HepG2 (cell line): ENCODE measurements around the gene MVB12A. TPM values are rescaled to one million over a fixed set of nuclear protein-coding genes. Genes with fewer than 3 reads are reported as not detected.

Experiments used
- ATAC-seq: fragments of 200-7000 bp; cut with Tn5 transposase; 3 replicates; pipeline ENCODE4 v1.9.1; 2020; ENCODE audit warnings: mild to moderate bottlenecking, moderate library complexity
- BruUV-seq: library from RNA; stranded (reverse); fragments of 400-500 nt; replicated peaks from 2 replicates; lab custom pipeline; 2021; lab: Mats Ljungman, UMichigan
- CTCF ChIA-PET: fragments of 300-600 bp; formaldehyde crosslinking; extraction: SDS; loops from one replicate; lab custom pipeline; 2021; ENCODE audit warnings: low total read pairs, inconsistent platforms, low intra/inter-chr PET ratio; lab: Yijun Ruan, JAX
- POLR2A ChIA-PET: fragments of 350-600 bp; sonication (Branson Sonifier 250); formaldehyde crosslinking; loops from one replicate; lab custom pipeline; 2020; ENCODE audit warnings: antibody characterized with exemption, inconsistent platforms; lab: Yijun Ruan, JAX
- DNase-seq: peaks from one replicate; pipeline ENCODE4 v3.0.0-alpha.2; 2015; ENCODE audit warnings: low spot score
- FAIRE-seq: peaks from 3 replicates; lab custom pipeline; 2011; peaks lifted over from hg19 to GRCh38; lab: Jason Lieb, UNC
- H2AFZ ChIP-seq: one replicate; pipeline ENCODE4 v1.6.1; 2011; ENCODE audit warnings: low read length, inconsistent platforms
- H3K27ac ChIP-seq: fragments of 300-600 bp; 3 replicates; pipeline ENCODE4 v1.8.0; 2011; ENCODE audit warnings: mixed run types, mild to moderate bottlenecking, mixed read lengths, low read length, inconsistent platforms; ENCODE audit not compliant: insufficient read depth; ENCODE audit errors: extremely low read length
- H3K27me3 ChIP-seq, 2 experiments: fragments of 200-600 bp in 1 of 2; 2 replicates in 1 of 2; 3 replicates in 1 of 2; pipeline versions ENCODE4 v1.6.0 to v1.8.0; 2011; ENCODE audit warnings: low read length in 2 of 2, mild to moderate bottlenecking in 2 of 2, moderate library complexity in 2 of 2, inconsistent platforms in 1 of 2; ENCODE audit not compliant: insufficient read depth in 2 of 2, control insufficient read depth in 1 of 2
- H3K36me3 ChIP-seq, 2 experiments: fragments of 200-600 bp in 1 of 2; replicated peaks in 1 of 2; 2 replicates in 1 of 2; 3 replicates in 1 of 2; pipeline versions ENCODE4 v1.5.1 to v1.8.0; 2011; ENCODE audit warnings: low read length in 2 of 2, inconsistent platforms in 1 of 2; ENCODE audit not compliant: insufficient read depth in 2 of 2, control insufficient read depth in 1 of 2
- H3K4me1 ChIP-seq: 2 replicates; pipeline ENCODE4 v1.5.1; 2012; ENCODE audit warnings: low read length, inconsistent platforms; ENCODE audit not compliant: insufficient read depth
- H3K4me2 ChIP-seq: 2 replicates; pipeline ENCODE4 v1.6.0; 2011; ENCODE audit warnings: low read depth, low read length, inconsistent platforms
- H3K4me3 ChIP-seq, 3 experiments: fragments of 200-600 bp in 1 of 3; sonication (generic), shearing (Covaris generic) in 1 of 3; replicated peaks in 1 of 3; 2 replicates each; pipeline ENCODE4 v1.5.1; 2011 to 2016; ENCODE audit warnings: low read length in 3 of 3, inconsistent platforms in 2 of 3, low read depth in 2 of 3, mild to moderate bottlenecking in 2 of 3, control low read depth in 1 of 3, mixed read lengths in 1 of 3; ENCODE audit not compliant: insufficient read depth in 1 of 3
- H3K79me2 ChIP-seq: one replicate; pipeline ENCODE4 v1.6.1; 2011; ENCODE audit warnings: low read length, inconsistent platforms; ENCODE audit not compliant: insufficient read depth
- H3K9ac ChIP-seq: 2 replicates; pipeline ENCODE4 v1.6.0; 2011; ENCODE audit warnings: mild to moderate bottlenecking, low read depth, low read length, inconsistent platforms; ENCODE audit not compliant: insufficient read depth
- H3K9me3 ChIP-seq: 2 replicates; pipeline ENCODE4 v1.5.1; 2012; ENCODE audit warnings: mild to moderate bottlenecking, low read length
- H4K20me1 ChIP-seq: 2 replicates; pipeline ENCODE4 v1.6.0; 2011; ENCODE audit warnings: inconsistent platforms, mild to moderate bottlenecking, low read length, moderate library complexity; ENCODE audit not compliant: insufficient read depth
- ADNP ChIP-seq: sonication (generic); formaldehyde crosslinking; IDR thresholded peaks from 2 replicates; pipeline ENCODE4 v1.4.0; 2020; ENCODE audit warnings: missing genetic modification reagents
- ATRX ChIP-seq: sonication (generic); formaldehyde crosslinking; IDR thresholded peaks from 2 replicates; pipeline ENCODE4 v1.4.0; 2020; ENCODE audit warnings: missing genetic modification reagents, borderline replicate concordance
- CBFB ChIP-seq: sonication (generic); formaldehyde crosslinking; IDR thresholded peaks from 2 replicates; pipeline ENCODE4 v1.4.0; 2020; ENCODE audit warnings: missing genetic modification reagents
- ERF ChIP-seq: IDR thresholded peaks from 2 replicates; pipeline ENCODE4 v1.6.1; 2018; ENCODE audit warnings: missing biosample characterization, missing genetic modification reagents
- FOXO1 ChIP-seq: sonication (generic); formaldehyde crosslinking; IDR thresholded peaks from 2 replicates; pipeline ENCODE4 v1.4.0; 2020; ENCODE audit warnings: missing genetic modification reagents
- GATAD2A ChIP-seq: IDR thresholded peaks from 2 replicates; pipeline ENCODE4 v1.6.1; 2016
- GZF1 ChIP-seq: sonication (generic); formaldehyde crosslinking; IDR thresholded peaks from 2 replicates; pipeline ENCODE4 v1.5.1; 2020; ENCODE audit warnings: mild to moderate bottlenecking, missing genetic modification reagents
- HDAC2 ChIP-seq: sonication (generic); formaldehyde crosslinking; IDR thresholded peaks from 2 replicates; pipeline ENCODE4 v1.4.0; 2020; ENCODE audit warnings: missing genetic modification reagents
- IRF2 ChIP-seq: IDR thresholded peaks from 2 replicates; pipeline ENCODE4 v1.6.1; 2018; ENCODE audit warnings: missing genetic modification reagents, missing compliant biosample characterization
- MEIS1 ChIP-seq: sonication (generic); formaldehyde crosslinking; IDR thresholded peaks from 2 replicates; pipeline ENCODE4 v1.9.0; 2021; ENCODE audit warnings: mild to moderate bottlenecking, missing genetic modification reagents, moderate library complexity, borderline replicate concordance
- MIER2 ChIP-seq: IDR thresholded peaks from 2 replicates; pipeline ENCODE4 v1.6.1; 2016; ENCODE audit warnings: missing biosample characterization, missing genetic modification reagents
- PHB2 ChIP-seq: fragments of 450-650 bp; IDR thresholded peaks from 2 replicates; pipeline ENCODE4 v1.6.1; 2018; ENCODE audit not compliant: partially characterized antibody
- PHF5A ChIP-seq: IDR thresholded peaks from one replicate; pipeline ENCODE4 v1.6.1; 2018; ENCODE audit warnings: low read depth, missing genetic modification reagents; ENCODE audit not compliant: unreplicated experiment
- RBM22 ChIP-seq: fragments of 200-400 bp; formaldehyde crosslinking; optimal IDR thresholded peaks from 2 replicates; pipeline ENCODE3; 2017; ENCODE audit warnings: mild to moderate bottlenecking, low read length, moderate library complexity
- RXRB ChIP-seq: IDR thresholded peaks from 2 replicates; pipeline ENCODE4 v1.6.1; 2016; ENCODE audit warnings: borderline replicate concordance, missing genetic modification reagents, missing compliant biosample characterization
- SPEN ChIP-seq: sonication (generic); formaldehyde crosslinking; IDR thresholded peaks from 2 replicates; pipeline ENCODE4 v1.5.1; 2020; ENCODE audit warnings: low read depth, mild to moderate bottlenecking, missing genetic modification reagents
- SRY ChIP-seq: sonication (generic); formaldehyde crosslinking; IDR thresholded peaks from 2 replicates; pipeline ENCODE4 v1.8.0; 2022; ENCODE audit warnings: mild to moderate bottlenecking, missing genetic modification reagents
- ZBTB1 ChIP-seq: sonication (generic); formaldehyde crosslinking; IDR thresholded peaks from 2 replicates; pipeline ENCODE4 v1.4.0; 2020; ENCODE audit warnings: missing genetic modification reagents, borderline replicate concordance
- ZBTB33 ChIP-seq: sonication (generic); formaldehyde crosslinking; IDR thresholded peaks from 2 replicates; pipeline ENCODE4 v1.4.0; 2020; ENCODE audit warnings: missing genetic modification reagents
- ZC3H13 ChIP-seq: sonication (generic); formaldehyde crosslinking; IDR thresholded peaks from 2 replicates; pipeline ENCODE4 v1.8.1; 2023; ENCODE audit warnings: mild to moderate bottlenecking, missing genetic modification reagents, moderate library complexity
- ZMYM3 ChIP-seq: sonication (generic); formaldehyde crosslinking; IDR thresholded peaks from 2 replicates; pipeline ENCODE4 v1.5.1; 2020; ENCODE audit warnings: mild to moderate bottlenecking, missing genetic modification reagents
- ZNF124 ChIP-seq: sonication (generic); formaldehyde crosslinking; IDR thresholded peaks from 2 replicates; pipeline ENCODE4 v1.4.0; 2020; ENCODE audit warnings: missing genetic modification reagents
- ZNF263 ChIP-seq: sonication (generic); formaldehyde crosslinking; IDR thresholded peaks from 2 replicates; pipeline ENCODE4 v1.4.0; 2020; ENCODE audit warnings: missing genetic modification reagents
- ZNF331 ChIP-seq: sonication (generic); formaldehyde crosslinking; IDR thresholded peaks from 2 replicates; pipeline ENCODE4 v1.4.0; 2020; ENCODE audit warnings: missing genetic modification reagents
- ZNF550 ChIP-seq: sonication (generic); formaldehyde crosslinking; IDR thresholded peaks from 2 replicates; pipeline ENCODE4 v1.4.0; 2020; ENCODE audit warnings: mild to moderate bottlenecking, missing genetic modification reagents, borderline replicate concordance
- ZNF576 ChIP-seq: sonication (generic); formaldehyde crosslinking; IDR thresholded peaks from 2 replicates; pipeline ENCODE4 v1.4.0; 2020; ENCODE audit warnings: mild to moderate bottlenecking, missing genetic modification reagents
- ZNF598 ChIP-seq: sonication (generic); formaldehyde crosslinking; IDR thresholded peaks from 2 replicates; pipeline ENCODE4 v1.5.1; 2020; ENCODE audit warnings: mild to moderate bottlenecking, missing genetic modification reagents, borderline replicate concordance
- ZSCAN31 ChIP-seq: sonication (generic); formaldehyde crosslinking; IDR thresholded peaks from 2 replicates; pipeline ENCODE4 v1.5.0; 2020; ENCODE audit warnings: low read depth, mild to moderate bottlenecking, missing genetic modification reagents
- ZSCAN9 ChIP-seq: IDR thresholded peaks from 2 replicates; pipeline ENCODE4 v1.6.1; 2016; ENCODE audit warnings: borderline replicate concordance
- WGBS: methylation state at CpG from one replicate; pipeline ENCODE4 v1.1.6; 2017; ENCODE audit warnings: low lambda C conversion rate; 5-methylcytosine and 5-hydroxymethylcytosine counted together
- in situ Hi-C: cut with HindIII; loops from 2 replicates; pipeline ENCODE4 v1.10.0; 2017; ENCODE audit warnings: low pct_unique_long_range_greater_than_20kb; ENCODE audit not compliant: extremely low pct_ligation_motif_present
- intact Hi-C: fragments of 100-400 bp; cut with micrococcal nuclease; formaldehyde crosslinking; loops from one replicate; pipeline ENCODE4 v1.10.0; 2022; ENCODE audit not compliant: unreplicated experiment
- polyA plus RNA-seq, 8 experiments: library from polyadenylated mRNA; depleted of rRNA in 3 of 8; stranded (reverse) in 7 of 8; unstranded in 1 of 8; fragments of >200 nt; fragmentation: Illumina TruSeq in 4 of 8; extraction: Trizol in 4 of 8; gene quantifications; 2 replicates each; pipeline versions ENCODE4 v1.2.1 to v1.2.3, GENCODE V29; 2011 to 2016; ENCODE audit warnings: low read depth in 4 of 8, missing spikeins in 1 of 8, mixed read lengths in 1 of 8; ENCODE audit not compliant: insufficient read depth in 1 of 8
- total RNA-seq, 5 experiments: library from RNA; depleted of rRNA; stranded (reverse); fragments of >200 nt; fragmentation: Illumina TruSeq; extraction: Trizol; gene quantifications; 2 replicates each; pipeline ENCODE4 v1.2.3, GENCODE V29; 2016; ENCODE audit warnings: low read depth in 1 of 5

The MVB12A gene
- total and polyA plus RNA-seq, 2 of the 13 experiments (the other 11 are each of a cell fraction or from before 2014, with no cell fraction given) = 35.7 to 36.1 TPM

- no peaks in the 10 kb centered on the region for H3K36me3 ChIP-seq
- 75% methylated on average over 19 of the region's 19 CpGs for WGBS
- no peak overlapping the region for H3K4me2 ChIP-seq
- no peak for ATAC-seq
- no peak overlapping the region for H2AFZ ChIP-seq
- H3K9ac ChIP-seq = no peak overlapping the region
- H3K4me1 ChIP-seq = peaks cover 8% of the 10 kb centered on the region
- BruUV-seq = no TSS peak
- H3K79me2 ChIP-seq = no peaks in the 10 kb centered on the region
- FAIRE-seq = no peak
- ChIA-PET POLR2A (interaction anchor here (1.3 kb wide), 1 partner anchor 11 kb away, joined by 4 read pairs; no protein-coding TSS in a partner anchor), CTCF (no interaction called here)
- no peaks in the 10 kb centered on the region for H3K9me3 ChIP-seq
- H3K4me3 ChIP-seq = no peak overlapping the region
- H3K27me3 ChIP-seq = peaks cover 0 to under 1% of the 10 kb centered on the region in 2 experiments; a peak in 1 of 5 replicates
- H4K20me1 ChIP-seq = no peaks in the 10 kb centered on the region
- intact Hi-C loops = no loop called here
- H3K27ac ChIP-seq = no peak overlapping the region
- DNase-seq = no peak
- in situ Hi-C loops = no loop called here
- TF ChIP-seq PHB2 = no peak
- TF ChIP-seq GATAD2A (CRISPR knock-in tag) = no peak
- TF ChIP-seq ZC3H13 (CRISPR knock-in tag) = no peak
- TF ChIP-seq ATRX = no peak
- TF ChIP-seq SRY (CRISPR knock-in tag) = no peak
- no peak for TF ChIP-seq MEIS1 (CRISPR knock-in tag)
- TF ChIP-seq ZNF598 (CRISPR knock-in tag) = no peak
- no peak for TF ChIP-seq ZNF576
- TF ChIP-seq RBM22 = no peak
- TF ChIP-seq ERF = no peak
- TF ChIP-seq ZMYM3 (CRISPR knock-in tag) = peak; percentile 92
- no peak for TF ChIP-seq ZSCAN9 (CRISPR knock-in tag)
- peak; percentile 89 for TF ChIP-seq ZNF263
- no peak for TF ChIP-seq CBFB
- no peak for TF ChIP-seq IRF2
- TF ChIP-seq ZSCAN31 (CRISPR knock-in tag) = no peak
- no peak for TF ChIP-seq RXRB
- peak; percentile 94 for TF ChIP-seq ZBTB33
- no peak for TF ChIP-seq ZNF331
- TF ChIP-seq ZNF550 (CRISPR knock-in tag) = no peak
- no peak for TF ChIP-seq PHF5A (CRISPR knock-in tag)
- TF ChIP-seq ZBTB1 (CRISPR knock-in tag) = no peak
- no peak for TF ChIP-seq ZNF124 (CRISPR knock-in tag)
- peak; percentile 75; the same call in 1 of the 2 replicates for TF ChIP-seq ADNP (CRISPR knock-in tag)
- TF ChIP-seq MIER2 (CRISPR knock-in tag) = no peak
- TF ChIP-seq FOXO1 (CRISPR knock-in tag) = no peak
- TF ChIP-seq HDAC2 (CRISPR knock-in tag) = no peak
- no peak for TF ChIP-seq SPEN (CRISPR knock-in tag)
- TF ChIP-seq GZF1 (CRISPR knock-in tag) = no peak
Observed at GRCh38 chr19:17394891-17395415, 24.9 kb upstream of the MVB12A start.
